Astrocyte of the spinal cord (primary cell): ENCODE data around the gene MVD.

Experiments
- DNase-seq: peaks from one replicate; pipeline ENCODE4 v3.0.0; 2011; ENCODE audit warnings: low read depth, low spot score
- H3K4me3 ChIP-seq: 2 replicates; pipeline ENCODE4 v1.5.1; 2011; ENCODE audit warnings: low read depth, mild to moderate bottlenecking, low read length, moderate library complexity
- in situ Hi-C: cut with HindIII; loops from 2 replicates; pipeline ENCODE4 v1.10.0; 2017; ENCODE audit warnings: low sequenced_read_pairs
- TF ChIP-seq, protein P1 (sequence below): IDR thresholded peaks from 2 replicates; pipeline ENCODE4 v1.5.1; 2012; ENCODE audit warnings: low read depth, mild to moderate bottlenecking, low read length, inconsistent platforms

The MVD gene

DNA sequence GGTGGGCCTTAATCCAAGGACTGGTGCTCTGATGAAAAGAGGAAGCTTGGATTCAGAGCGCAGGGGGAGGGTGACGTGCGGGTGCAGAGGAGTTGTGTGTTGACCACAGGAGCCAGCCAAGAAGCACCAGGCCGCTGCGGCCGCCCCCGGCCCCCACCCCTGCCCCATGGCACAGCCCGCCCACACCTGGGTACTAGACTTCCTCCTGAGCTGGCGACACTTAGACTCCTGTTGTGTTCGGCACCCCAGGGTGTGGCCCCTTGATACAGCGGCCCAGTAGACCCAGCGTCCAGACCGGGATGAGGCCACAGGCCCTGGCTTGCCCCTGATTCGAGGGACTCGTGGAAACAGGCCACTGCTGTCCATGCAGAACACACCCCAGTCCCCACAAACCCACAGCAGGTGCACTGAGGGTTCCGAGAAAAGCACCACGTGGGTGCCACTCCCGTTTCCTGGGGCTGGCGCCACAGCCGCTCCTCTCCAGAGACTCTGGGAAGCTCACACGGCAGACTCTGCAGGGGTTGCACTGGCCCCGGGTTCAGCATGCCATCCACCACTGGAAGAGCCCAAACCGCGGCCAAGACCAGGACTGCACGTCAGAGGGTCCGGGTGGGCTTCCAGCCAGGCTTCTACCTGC lies 29.2 kb upstream of the MVD start:
- TF ChIP-seq, protein P1, sequence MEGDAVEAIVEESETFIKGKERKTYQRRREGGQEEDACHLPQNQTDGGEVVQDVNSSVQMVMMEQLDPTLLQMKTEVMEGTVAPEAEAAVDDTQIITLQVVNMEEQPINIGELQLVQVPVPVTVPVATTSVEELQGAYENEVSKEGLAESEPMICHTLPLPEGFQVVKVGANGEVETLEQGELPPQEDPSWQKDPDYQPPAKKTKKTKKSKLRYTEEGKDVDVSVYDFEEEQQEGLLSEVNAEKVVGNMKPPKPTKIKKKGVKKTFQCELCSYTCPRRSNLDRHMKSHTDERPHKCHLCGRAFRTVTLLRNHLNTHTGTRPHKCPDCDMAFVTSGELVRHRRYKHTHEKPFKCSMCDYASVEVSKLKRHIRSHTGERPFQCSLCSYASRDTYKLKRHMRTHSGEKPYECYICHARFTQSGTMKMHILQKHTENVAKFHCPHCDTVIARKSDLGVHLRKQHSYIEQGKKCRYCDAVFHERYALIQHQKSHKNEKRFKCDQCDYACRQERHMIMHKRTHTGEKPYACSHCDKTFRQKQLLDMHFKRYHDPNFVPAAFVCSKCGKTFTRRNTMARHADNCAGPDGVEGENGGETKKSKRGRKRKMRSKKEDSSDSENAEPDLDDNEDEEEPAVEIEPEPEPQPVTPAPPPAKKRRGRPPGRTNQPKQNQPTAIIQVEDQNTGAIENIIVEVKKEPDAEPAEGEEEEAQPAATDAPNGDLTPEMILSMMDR = no peak
- H3K4me3 ChIP-seq = no peak overlapping the region
- DNase-seq = no peak

DNA sequence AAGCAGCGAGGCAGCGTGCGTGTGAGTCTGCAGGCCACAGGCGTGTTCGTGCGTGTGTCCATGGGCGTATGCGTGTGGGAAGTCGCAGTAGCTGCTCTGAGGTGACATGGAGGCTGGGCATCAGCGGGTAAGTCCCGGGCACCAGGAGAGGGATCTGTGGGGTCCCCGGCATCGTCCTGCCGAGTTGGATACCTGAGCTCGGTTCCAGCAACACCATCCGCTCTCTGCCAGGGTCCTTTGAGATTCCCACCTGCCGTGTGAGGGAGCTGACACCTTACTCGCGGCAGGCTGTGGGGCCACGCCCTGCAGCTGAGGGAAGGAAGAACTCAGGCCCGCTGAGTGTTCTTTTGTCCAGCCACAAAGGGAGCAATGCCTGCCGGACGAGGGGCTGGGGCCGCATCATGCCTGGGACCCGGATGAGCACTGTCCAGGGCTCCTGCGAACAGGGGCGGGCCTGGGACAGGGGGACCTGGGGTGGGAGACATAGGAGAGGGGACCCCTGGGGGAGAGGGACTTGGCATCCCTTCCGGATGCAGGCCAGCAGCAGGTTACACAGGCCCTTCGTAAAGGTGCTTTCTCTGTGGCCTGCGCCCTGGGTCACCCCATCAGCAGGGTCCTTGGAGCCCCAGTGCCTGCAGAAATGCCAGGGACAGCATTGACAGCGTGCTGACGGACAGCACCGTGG lies 28.4 kb upstream of the MVD start:
- in situ Hi-C loops = no loop called here
- TF ChIP-seq, protein P1 = no peak
- H3K4me3 ChIP-seq = no peak overlapping the region
- no peak for DNase-seq

More for the DNA sequence above, 29.2 kb upstream of the MVD start:
- in situ Hi-C loops = no loop called here

- in situ Hi-C loops = no loop called here
- TF ChIP-seq, protein P1 = no peak
- no peak for DNase-seq
- no peak overlapping the region for H3K4me3 ChIP-seq
These were observed 27.6 kb upstream of the MVD start for GRCh38 chr16:88690341-88691128.

DNA sequence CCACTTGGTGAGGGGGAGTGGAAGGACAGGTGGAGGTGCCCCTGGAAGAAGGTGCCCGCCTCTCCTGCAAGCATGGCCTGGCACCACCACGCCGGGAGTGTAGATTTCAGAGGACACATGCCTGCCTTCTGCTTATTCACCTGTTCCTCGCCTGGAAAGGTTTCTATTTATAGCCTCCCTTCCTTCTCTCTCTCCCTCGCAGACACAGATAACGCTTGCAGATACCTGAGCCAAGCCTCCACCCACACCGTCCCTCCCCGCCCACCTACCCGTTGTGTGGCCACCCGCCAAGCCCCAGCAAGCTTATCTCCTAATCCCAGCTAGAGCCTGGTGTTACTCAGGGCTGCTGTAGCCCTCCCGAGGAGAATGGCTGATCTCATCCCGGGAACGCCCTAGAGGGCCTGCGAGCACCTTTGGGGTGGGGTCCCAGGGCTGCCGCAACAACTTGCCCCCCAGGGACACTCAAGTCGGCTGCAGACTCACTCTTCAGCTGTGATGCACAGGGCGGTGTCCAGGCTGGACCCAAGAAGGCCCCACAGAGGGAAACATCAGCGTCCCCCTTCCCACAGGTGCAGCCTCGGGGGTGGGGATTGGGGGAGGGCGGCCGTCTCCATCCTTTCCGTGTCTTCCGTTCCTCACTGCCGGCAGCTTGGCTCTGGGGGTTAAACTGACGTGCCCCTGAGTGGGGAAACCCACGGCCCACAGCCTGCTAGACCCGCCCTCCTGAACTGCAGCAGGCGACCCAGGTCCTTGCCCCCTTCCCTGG lies 25.3 kb upstream of the MVD start:
- DNase-seq = no peak
- TF ChIP-seq, protein P1 = no peak
- in situ Hi-C loops = no loop called here
- no peak overlapping the region for H3K4me3 ChIP-seq

DNA sequence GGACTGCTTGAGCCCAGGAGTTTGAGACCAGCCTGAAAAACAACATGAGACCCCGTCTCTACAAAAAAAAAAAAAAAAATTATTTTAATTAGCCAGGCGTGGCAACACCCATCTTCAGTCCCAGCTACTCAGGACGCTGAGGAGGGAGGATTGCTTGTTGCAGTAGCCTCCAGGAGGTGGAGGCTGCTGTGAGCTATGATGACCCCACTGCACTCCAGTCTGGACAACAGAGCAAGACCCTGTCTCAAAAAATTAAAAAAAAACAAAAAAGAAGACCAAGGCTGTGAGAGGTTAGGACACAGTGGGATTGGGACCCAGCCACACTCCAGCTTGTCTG lies 24.8 kb upstream of the MVD start:
- TF ChIP-seq, protein P1 = no peak
- DNase-seq = no peak
- H3K4me3 ChIP-seq = no peak overlapping the region
- in situ Hi-C loops = no loop called here

DNA sequence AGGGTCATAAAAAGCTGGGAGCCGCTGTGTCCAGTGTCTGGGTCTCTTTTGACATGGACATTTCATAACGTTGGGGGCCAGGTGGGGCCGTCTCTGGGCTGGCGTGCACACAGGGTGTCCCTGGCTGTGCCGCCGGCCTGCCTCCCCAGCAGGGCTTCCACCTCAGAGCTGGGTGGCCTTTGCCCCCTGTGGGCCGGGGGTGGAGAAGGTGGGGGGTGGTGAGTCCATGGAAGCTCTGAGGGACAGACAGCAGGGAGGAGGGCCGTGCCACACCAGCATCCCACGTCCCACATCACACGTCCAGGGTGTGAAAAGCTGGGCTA lies 24.3 kb upstream of the MVD start:
- TF ChIP-seq, protein P1 = no peak
- DNase-seq = no peak
- in situ Hi-C loops = no loop called here
- H3K4me3 ChIP-seq = no peak overlapping the region
